CD14-positive monocyte (primary cell): ENCODE data around the gene EPAS1. TPM values are rescaled to one million over a fixed set of nuclear protein-coding genes. Genes with fewer than 3 reads are reported as not detected.

Experiments used
- DNase-seq, 3 donors: peaks; one replicate each; pipeline ENCODE4 v3.0.0-alpha.2; 2011 to 2022
- H2AFZ ChIP-seq: 2 replicates; pipeline ENCODE4 v1.6.0; 2012; ENCODE audit warnings: mild to moderate bottlenecking, low read depth, low read length, inconsistent platforms; ENCODE audit not compliant: insufficient read depth, poor library complexity, severe bottlenecking
- H3K27ac ChIP-seq, 2 donors: 1 replicate in 1 of 2; 2 replicates in 1 of 2; pipeline ENCODE4 v1.5.1; 2012 to 2013; ENCODE audit warnings: low read length in 2 of 2, control low read depth in 1 of 2, inconsistent platforms in 1 of 2, low read depth in 1 of 2, mild to moderate bottlenecking in 1 of 2
- H3K27me3 ChIP-seq, 2 donors: one replicate each; pipeline versions ENCODE4 v1.6.0 to v1.6.1; 2011 to 2013; ENCODE audit warnings: low read length in 2 of 2; ENCODE audit not compliant: control insufficient read depth in 2 of 2, insufficient read depth in 2 of 2
- H3K36me3 ChIP-seq, 2 donors: replicated peaks in 1 of 2; 1 replicate in 1 of 2; 2 replicates in 1 of 2; pipeline versions ENCODE4 v1.5.1 to v1.6.1; 2012 to 2013; ENCODE audit warnings: low read length in 2 of 2, control low read depth in 1 of 2, inconsistent platforms in 1 of 2, mild to moderate bottlenecking in 1 of 2; ENCODE audit not compliant: insufficient read depth in 2 of 2, control insufficient read depth in 1 of 2
- H3K4me1 ChIP-seq, 2 donors: 1 replicate in 1 of 2; 2 replicates in 1 of 2; pipeline versions ENCODE4 v1.5.1 to v1.6.1; 2012 to 2013; ENCODE audit warnings: low read length in 2 of 2, control low read depth in 1 of 2, inconsistent platforms in 1 of 2, mild to moderate bottlenecking in 1 of 2, moderate library complexity in 1 of 2; ENCODE audit not compliant: insufficient read depth in 2 of 2, control insufficient read depth in 1 of 2
- H3K4me2 ChIP-seq: replicated peaks from 2 replicates; pipeline ENCODE3; 2012; ENCODE audit warnings: low read length, moderate library complexity, mild to moderate bottlenecking; ENCODE audit not compliant: poor library complexity, severe bottlenecking; ENCODE audit errors: extremely low read depth
- H3K4me3 ChIP-seq, 3 experiments: fragments of 200-600 bp in 1 of 3; sonication (generic) in 1 of 3; replicated peaks in 1 of 3; 1 replicate in 2 of 3; 2 replicates in 1 of 3; pipeline ENCODE4 v1.5.1; 2011 to 2013; ENCODE audit warnings: low read length in 3 of 3, mild to moderate bottlenecking in 3 of 3, control low read depth in 2 of 3, low read depth in 2 of 3, inconsistent platforms in 1 of 3, moderate library complexity in 1 of 3
- H3K79me2 ChIP-seq: 2 replicates; pipeline ENCODE4 v1.6.0; 2012; ENCODE audit warnings: mild to moderate bottlenecking, control low read depth, inconsistent platforms, low read length, moderate library complexity; ENCODE audit not compliant: insufficient read depth
- H3K9ac ChIP-seq: 2 replicates; pipeline ENCODE4 v1.6.0; 2017; ENCODE audit warnings: low read length, mild to moderate bottlenecking; ENCODE audit not compliant: insufficient read depth, poor library complexity, severe bottlenecking
- H3K9me3 ChIP-seq, 2 donors: replicated peaks in 1 of 2; 1 replicate in 1 of 2; 2 replicates in 1 of 2; pipeline versions ENCODE4 v1.5.1 to v1.6.1; 2012 to 2013; ENCODE audit warnings: low read length in 2 of 2, control low read depth in 1 of 2; ENCODE audit not compliant: control insufficient read depth in 1 of 2, insufficient read depth in 1 of 2
- H4K20me1 ChIP-seq: 2 replicates; pipeline ENCODE4 v1.6.0; 2012; ENCODE audit warnings: mild to moderate bottlenecking, low read length, control low read depth, moderate library complexity; ENCODE audit not compliant: insufficient read depth
- H3K27ac Mint-ChIP-seq, 7 donors: one replicate each; pipeline ENCODE4 v1.8.0; 2020; ENCODE audit warnings: mild to moderate bottlenecking in 7 of 7, mixed read lengths in 7 of 7, moderate library complexity in 6 of 7, inconsistent platforms in 2 of 7
- H3K27me3 Mint-ChIP-seq, 3 donors: one replicate each; pipeline ENCODE4 v1.8.0; 2021 to 2022; ENCODE audit warnings: low read depth in 3 of 3, mild to moderate bottlenecking in 3 of 3, mixed read lengths in 3 of 3, moderate library complexity in 3 of 3, inconsistent platforms in 1 of 3
- H3K36me3 Mint-ChIP-seq, 2 donors: one replicate each; pipeline ENCODE4 v1.8.0; 2020; ENCODE audit warnings: mixed read lengths in 2 of 2, inconsistent platforms in 1 of 2, mild to moderate bottlenecking in 1 of 2
- H3K4me1 Mint-ChIP-seq: one replicate; pipeline ENCODE4 v1.8.0; 2020; ENCODE audit warnings: mild to moderate bottlenecking, mixed read lengths
- H3K4me3 Mint-ChIP-seq, 2 donors: one replicate each; pipeline ENCODE4 v1.8.0; 2020; ENCODE audit warnings: mild to moderate bottlenecking in 2 of 2, mixed read lengths in 2 of 2, moderate library complexity in 1 of 2
- H3K9me3 Mint-ChIP-seq, 7 donors: one replicate each; pipeline ENCODE4 v1.8.0; 2020 to 2022; ENCODE audit warnings: mixed read lengths in 7 of 7, mild to moderate bottlenecking in 6 of 7, moderate library complexity in 6 of 7, inconsistent platforms in 2 of 7
- CTCF ChIP-seq: fragments of 200-600 bp; IDR thresholded peaks from one replicate; pipeline ENCODE4 v1.8.0; 2022; ENCODE audit warnings: antibody characterized with exemption, mild to moderate bottlenecking
- WGBS: methylation state at CpG from one replicate; pipeline ENCODE4 v1.1.5; 2013; ENCODE audit warnings: missing lambda C conversion rate; ENCODE audit not compliant: insufficient coverage; 5-methylcytosine and 5-hydroxymethylcytosine counted together
- intact Hi-C, 2 donors: fragments of 100-400 bp; cut with micrococcal nuclease; formaldehyde crosslinking; loops; one replicate each; pipeline versions ENCODE4 v1.15.0 to v1.15.1; 2023
- polyA plus RNA-seq, 3 donors: library from polyadenylated mRNA; depleted of rRNA in 1 of 3; unstranded in 2 of 3; stranded (reverse) in 1 of 3; fragments of 300-500 nt in 2 of 3; fragments of >200 nt in 1 of 3; fragmentation: Illumina TruSeq in 2 of 3; gene quantifications; 1 replicate in 2 of 3; 2 replicates in 1 of 3; pipeline ENCODE4 v1.2.3, GENCODE V29; 2012 to 2021

Gene EPAS1
- polyA plus RNA-seq, 3 donors, result 0.11 to 1.0 (median 0.88) TPM

GRCh38 chr2:46298522-46299353 is 1.5 kb downstream of the EPAS1 start:
- peaks cover 38% of the 10 kb centered on the region for H3K4me1 Mint-ChIP-seq
- Histone ChIP-seq H3K9me3 (peaks cover 0 to 6% of the 10 kb centered on the region in 2 donors), H4K20me1 (no peaks in the 10 kb centered on the region), H2AFZ (peak overlapping the region; percentile 88), H3K36me3 (no peaks in the 10 kb centered on the region), H3K9ac (peak overlapping the region; percentile 64), H3K27ac (no peak overlapping the region), H3K27me3 (peaks cover 31 to 76% of the 10 kb centered on the region in 2 donors), H3K4me2 (peak overlapping the region; percentile 100), H3K79me2 (no peaks in the 10 kb centered on the region), H3K4me3 (peak overlapping the region; percentile 67 to 90 (median 72)), H3K4me1 (peaks cover 32 to 41% of the 10 kb centered on the region in 2 donors)
- H3K27ac Mint-ChIP-seq, result peak overlapping the region in 2 of 7 donors; percentile 42 to 59
- H3K27me3 Mint-ChIP-seq, result peaks cover 76 to 88% (median 79%) of the 10 kb centered on the region in 3 donors
- H3K9me3 Mint-ChIP-seq, result peaks cover 0 to 17% (median 8%) of the 10 kb centered on the region in 7 donors
- intact Hi-C loops, result loop anchor here in 1 of 2 donors (5.0 to 10.0 kb wide), 2 partner anchors 71 to 214 kb away; no protein-coding TSS in a partner anchor
- H3K36me3 Mint-ChIP-seq, result peaks cover 8 to 12% of the 10 kb centered on the region in 2 donors
- DNase-seq, result peak; percentile 26 to 49 (median 39)
- peak overlapping the region; percentile 88 to 98 for H3K4me3 Mint-ChIP-seq
- WGBS, result under 1% methylated on average over 66 of the region's 71 CpGs
- peak; percentile 17 for TF ChIP-seq CTCF

GRCh38 chr2:46299365-46300263 is 2.4 kb downstream of the EPAS1 start:
- H3K27ac ChIP-seq, result no peak overlapping the region
- no peaks in the 10 kb centered on the region for H4K20me1 ChIP-seq
- peaks cover 32 to 41% of the 10 kb centered on the region in 2 donors for H3K4me1 ChIP-seq
- Mint-ChIP-seq H3K9me3 (peaks cover 0 to 17% (median 8%) of the 10 kb centered on the region in 7 donors), H3K4me3 (peak overlapping the region; percentile 88 to 98), H3K27me3 (peaks cover 77 to 86% (median 80%) of the 10 kb centered on the region in 3 donors), H3K4me1 (peaks cover 33% of the 10 kb centered on the region), H3K36me3 (peaks cover 8 to 12% of the 10 kb centered on the region in 2 donors), H3K27ac (peak overlapping the region in 1 of 7 donors; percentile 42)
- peak overlapping the region; percentile 67 to 90 (median 72) for H3K4me3 ChIP-seq
- H3K9me3 ChIP-seq, result peaks cover 0 to 6% of the 10 kb centered on the region in 2 donors
- H2AFZ ChIP-seq, result peak overlapping the region; percentile 88
- no peaks in the 10 kb centered on the region for H3K36me3 ChIP-seq
- intact Hi-C loops, result loop anchor here in 1 of 2 donors (5.0 to 10.0 kb wide), 2 partner anchors 72 to 215 kb away; no protein-coding TSS in a partner anchor
- WGBS, result 12% methylated on average over 37 of the region's 40 CpGs
- no peak for TF ChIP-seq CTCF
- H3K79me2 ChIP-seq, result no peaks in the 10 kb centered on the region
- H3K9ac ChIP-seq, result peak overlapping the region; percentile 64
- peaks cover 33 to 84% of the 10 kb centered on the region in 2 donors for H3K27me3 ChIP-seq
- peak overlapping the region; percentile 100 for H3K4me2 ChIP-seq
- peak in 2 of 3 donors; percentile 45 to 52 for DNase-seq
